ENCODE results near the gene XPR1. TPM values are rescaled to one million over a fixed set of nuclear protein-coding genes. Genes with fewer than 3 reads are reported as not detected.

XPR1 gene
- total and polyA plus RNA-seq, 9 donors: 5.7 to 34.1 (median 17.3) TPM

DNA sequence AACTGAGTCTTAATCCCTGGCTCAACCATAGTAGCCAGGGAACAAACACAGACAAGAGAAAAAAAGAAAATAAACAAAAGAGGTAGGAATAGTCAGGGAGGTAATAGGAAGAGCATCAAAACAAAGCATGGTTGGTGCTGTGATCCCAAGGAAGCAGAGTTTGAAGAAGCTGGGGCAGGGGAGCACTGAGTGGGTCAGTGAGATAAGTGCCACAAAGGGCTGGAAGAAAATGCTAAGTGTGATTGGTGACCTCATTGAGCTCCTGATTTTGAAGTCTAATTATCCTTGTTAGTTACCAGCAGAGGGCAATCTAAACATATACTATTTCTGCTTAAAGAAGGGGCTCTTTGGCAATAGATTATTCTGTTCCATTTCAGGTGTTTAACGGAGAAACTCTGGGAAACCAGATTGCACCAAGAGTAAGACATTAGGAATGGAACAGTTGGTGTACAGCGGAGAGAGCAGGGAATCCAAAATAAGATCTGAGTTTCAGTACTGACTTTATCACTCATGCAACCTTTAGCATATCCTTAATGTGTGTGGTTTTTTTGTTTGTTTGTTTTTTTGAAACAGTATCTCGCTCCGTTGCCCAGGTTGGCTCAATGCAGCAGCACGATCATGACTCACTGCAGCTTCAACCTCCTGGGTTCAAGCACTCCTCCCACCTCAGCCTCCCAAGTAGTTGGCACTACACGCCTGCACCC, 250.1 kb downstream of the XPR1 start:
- TF ChIP-seq EP300 (IDR thresholded peaks at IDR 0.05) (no peak), CTCF (IDR thresholded peaks at IDR 0.05) (peak in 2 of 3 donors; percentile 64 to 69), POLR2A (IDR thresholded peaks at IDR 0.05) (no peak)
- WGBS, 3 donors: 43 to 57% (median 49%) methylated on average over 6 of the region's 6 CpGs

GRCh38 chr1:180884588-180885300, 252.9 kb downstream of the XPR1 start:
- intact Hi-C loops (cut with DNase I): loop anchor here (5.0 to 10.0 kb wide), 3 partner anchors 258 to 283 kb away; no protein-coding TSS in a partner anchor
- Histone ChIP-seq H3K27ac (no peak overlapping the region), H3K36me3 (no peaks in the 10 kb centered on the region), H3K9me3 (no peaks in the 10 kb centered on the region), H3K27me3 (no peaks in the 10 kb centered on the region), H3K4me1 (ENCODE audit: insufficient read depth) (no peaks in the 10 kb centered on the region), H3K4me3 (no peak overlapping the region)
- 69 to 73% (median 70%) methylated on average over 3 of the region's 3 CpGs for WGBS, 3 donors
- TF ChIP-seq CTCF (IDR thresholded peaks at IDR 0.05) (no peak), POLR2A (IDR thresholded peaks at IDR 0.05) (no peak), EP300 (IDR thresholded peaks at IDR 0.05) (no peak)
- no peak for DNase-seq

More for the DNA sequence above, 250.1 kb downstream of the XPR1 start:
- H3K36me3 ChIP-seq: no peaks in the 10 kb centered on the region
- no peak overlapping the region for H3K27ac ChIP-seq
- H3K4me1 ChIP-seq (ENCODE audit: insufficient read depth): no peaks in the 10 kb centered on the region
- intact Hi-C loops (cut with DNase I): loop anchor here (5.0 to 10.0 kb wide), 3 partner anchors 260 to 285 kb away; no protein-coding TSS in a partner anchor
- no peak for DNase-seq
- H3K9me3 ChIP-seq: no peaks in the 10 kb centered on the region
- no peaks in the 10 kb centered on the region for H3K27me3 ChIP-seq
- no peak overlapping the region for H3K4me3 ChIP-seq

DNA sequence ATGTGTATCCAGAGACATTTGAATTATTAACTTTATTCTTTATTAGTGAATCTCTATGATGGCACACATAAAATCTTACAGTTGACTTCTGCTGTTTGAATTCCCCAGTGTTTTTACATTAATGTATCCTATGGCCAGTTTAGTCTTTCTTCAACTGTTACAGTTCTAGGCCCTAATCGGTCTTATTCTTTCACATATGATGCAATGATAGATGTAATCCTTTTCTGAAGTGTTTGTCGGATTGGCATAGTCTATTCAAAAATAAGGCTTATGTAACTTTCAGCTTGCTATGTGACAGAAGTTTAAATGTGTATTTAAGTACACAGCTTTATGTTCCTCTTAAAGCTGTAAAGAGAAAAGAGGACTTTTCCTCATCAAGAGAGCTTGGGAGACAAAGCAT, 254.5 kb downstream of the XPR1 start:
- no peaks in the 10 kb centered on the region for H3K4me1 ChIP-seq (ENCODE audit: insufficient read depth)
- H3K27ac ChIP-seq: no peak overlapping the region
- WGBS, 3 donors: 95 to 97% (median 97%) methylated on average over 2 of the region's 2 CpGs
- TF ChIP-seq EP300 (IDR thresholded peaks at IDR 0.05) (no peak), CTCF (IDR thresholded peaks at IDR 0.05) (no peak), POLR2A (IDR thresholded peaks at IDR 0.05) (no peak)
- no peak overlapping the region for H3K4me3 ChIP-seq
- intact Hi-C loops (cut with DNase I): loop anchor here in 1 of 4 donors (10.0 kb wide), 1 partner anchor 258 kb away; no protein-coding TSS in a partner anchor
- no peaks in the 10 kb centered on the region for H3K9me3 ChIP-seq
- DNase-seq: no peak
- no peaks in the 10 kb centered on the region for H3K27me3 ChIP-seq
- no peaks in the 10 kb centered on the region for H3K36me3 ChIP-seq

DNA sequence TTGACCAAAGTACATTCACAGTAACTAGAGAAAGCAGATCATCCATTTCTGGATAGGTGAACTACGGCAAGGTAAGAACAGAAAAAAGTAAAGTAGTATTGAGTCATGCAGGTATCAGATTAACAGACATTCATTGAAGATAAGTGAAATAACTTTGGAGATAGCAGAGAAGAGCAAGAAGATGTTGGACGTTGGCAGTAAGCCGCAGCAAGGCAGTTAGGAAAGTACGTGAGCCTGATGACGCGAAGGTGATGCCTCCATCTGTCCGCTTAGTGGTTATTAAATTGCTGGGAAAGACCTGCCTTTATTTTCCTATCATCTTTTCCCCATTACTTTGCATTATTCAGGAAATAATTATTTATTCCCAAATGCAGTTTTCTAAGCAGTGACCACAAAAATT, 256.0 kb downstream of the XPR1 start:
- Histone ChIP-seq H3K4me1 (ENCODE audit: insufficient read depth) (no peaks in the 10 kb centered on the region), H3K4me3 (no peak overlapping the region), H3K36me3 (no peaks in the 10 kb centered on the region), H3K9me3 (no peaks in the 10 kb centered on the region), H3K27me3 (no peaks in the 10 kb centered on the region), H3K27ac (no peak overlapping the region)
- no peak for DNase-seq
- TF ChIP-seq EP300 (IDR thresholded peaks at IDR 0.05): no peak
- no peak for TF ChIP-seq CTCF (IDR thresholded peaks at IDR 0.05)
- no peak for TF ChIP-seq POLR2A (IDR thresholded peaks at IDR 0.05)
- intact Hi-C loops (cut with DNase I): loop anchor here in 1 of 4 donors (10.0 kb wide), 1 partner anchor 257 kb away; no protein-coding TSS in a partner anchor
- WGBS, 3 donors: 95 to 97% (median 96%) methylated on average over 7 of the region's 7 CpGs
